Endothelial cell of umbilical vein (primary cell): Measurements from ENCODE around the gene ENKD1. TPM values are rescaled to one million over a fixed set of nuclear protein-coding genes. Genes with fewer than 3 reads are reported as not detected.

Experiments used
- BruUV-seq: library from RNA; stranded (reverse); fragments of 400-500 nt; replicated peaks from 2 replicates; lab custom pipeline; 2021; lab: Mats Ljungman, UMichigan
- CTCF ChIA-PET: fragments of 300-600, 350-600 bp; sonication (Branson Sonifier 250); formaldehyde crosslinking; loops from one replicate; lab custom pipeline; 2021; ENCODE audit warnings: antibody characterized with exemption, inconsistent platforms; lab: Charles Lee
- POLR2A ChIA-PET: fragments of 300-600, 350-600 bp; sonication (Branson Sonifier 250); formaldehyde crosslinking; loops from one replicate; lab custom pipeline; 2021; ENCODE audit warnings: antibody characterized with exemption, inconsistent platforms; lab: Charles Lee
- DNase-seq: peaks from one replicate; pipeline ENCODE4 v3.0.0-alpha.2; 2011; ENCODE audit warnings: low read depth, low spot score
- FAIRE-seq: peaks from 2 replicates; lab custom pipeline; 2011; peaks lifted over from hg19 to GRCh38; lab: Jason Lieb, UNC
- H2AFZ ChIP-seq: 2 replicates; pipeline ENCODE4 v1.6.0; 2012; ENCODE audit warnings: low read depth, low read length, control low read depth, inconsistent platforms
- H3K27ac ChIP-seq: 2 replicates; pipeline ENCODE4 v1.5.1; 2011; ENCODE audit warnings: low read depth, mild to moderate bottlenecking, control low read depth, low read length, moderate library complexity; ENCODE audit not compliant: insufficient read depth
- H3K27me3 ChIP-seq, 2 experiments: 2 replicates each; pipeline versions ENCODE4 v1.6.0 to v1.6.1; 2011; ENCODE audit warnings: low read length in 2 of 2, mixed read lengths in 1 of 2; ENCODE audit not compliant: control insufficient read depth in 2 of 2, insufficient read depth in 2 of 2
- H3K36me3 ChIP-seq, 2 experiments: 2 replicates in 1 of 2; 3 replicates in 1 of 2; pipeline ENCODE4 v1.5.1; 2011; ENCODE audit warnings: low read length in 2 of 2, mild to moderate bottlenecking in 1 of 2, moderate library complexity in 1 of 2; ENCODE audit not compliant: control insufficient read depth in 2 of 2, insufficient read depth in 2 of 2; ENCODE audit errors: extremely low read depth in 1 of 2
- H3K4me1 ChIP-seq: 3 replicates; pipeline ENCODE4 v1.5.1; 2011; ENCODE audit warnings: mild to moderate bottlenecking, low read length; ENCODE audit not compliant: control insufficient read depth, insufficient read depth; ENCODE audit errors: extremely low read depth
- H3K4me2 ChIP-seq: 2 replicates; pipeline ENCODE4 v1.6.1; 2011; ENCODE audit warnings: low read length, control low read depth, mixed read lengths; ENCODE audit not compliant: insufficient read depth
- H3K4me3 ChIP-seq, 3 experiments: fragments of 200-600 bp in 1 of 3; sonication (generic), shearing (Covaris generic) in 1 of 3; replicated peaks in 1 of 3; 2 replicates each; pipeline ENCODE4 v1.5.1; 2011 to 2016; ENCODE audit warnings: control low read depth in 3 of 3, low read length in 3 of 3, mild to moderate bottlenecking in 2 of 3, inconsistent platforms in 1 of 3, low read depth in 1 of 3, moderate library complexity in 1 of 3; ENCODE audit not compliant: insufficient read depth in 1 of 3
- H3K79me2 ChIP-seq: 2 replicates; pipeline ENCODE4 v1.6.0; 2012; ENCODE audit warnings: low read length, inconsistent platforms; ENCODE audit not compliant: control insufficient read depth, insufficient read depth
- H3K9ac ChIP-seq: replicated peaks from 2 replicates; pipeline ENCODE3; 2011; ENCODE audit warnings: low read length, control low read depth; ENCODE audit not compliant: insufficient read depth; ENCODE audit errors: extremely low read depth
- H3K9me1 ChIP-seq: replicated peaks from 3 replicates; pipeline ENCODE4 v1.6.0; 2011; ENCODE audit warnings: mild to moderate bottlenecking, low read length; ENCODE audit not compliant: control insufficient read depth, insufficient read depth; ENCODE audit errors: extremely low read depth
- H3K9me3 ChIP-seq: replicated peaks from 2 replicates; pipeline ENCODE4 v1.5.1; 2012; ENCODE audit warnings: low read length, inconsistent platforms; ENCODE audit not compliant: control insufficient read depth, insufficient read depth
- H4K20me1 ChIP-seq: replicated peaks from 2 replicates; pipeline ENCODE3; 2011; ENCODE audit warnings: mild to moderate bottlenecking, low read length; ENCODE audit not compliant: control insufficient read depth, insufficient read depth; ENCODE audit errors: extremely low read depth
- MAX ChIP-seq: IDR thresholded peaks from 2 replicates; pipeline ENCODE4 v1.6.1; 2011; ENCODE audit not compliant: insufficient read depth, insufficient read length
- POLR2AphosphoS5 ChIP-seq: IDR thresholded peaks from 2 replicates; pipeline ENCODE4 v1.6.1; 2012; ENCODE audit warnings: low read depth, mild to moderate bottlenecking, control low read depth, low read length, moderate library complexity; ENCODE audit not compliant: insufficient read depth
- dilution Hi-C: fragments of 300-500 bp; cut with MboI; formaldehyde crosslinking; loops from one replicate; pipeline ENCODE4 v1.15.0; 2019; ENCODE audit warnings: low sequenced_read_pairs; ENCODE audit not compliant: extremely low pct_ligation_motif_present
- intact Hi-C: fragments of 100-400 bp; cut with micrococcal nuclease; formaldehyde crosslinking; loops from one replicate; pipeline ENCODE4 v1.10.0; 2022
- polyA plus RNA-seq, 4 experiments: library from polyadenylated mRNA; depleted of rRNA in 3 of 4; stranded (reverse) in 3 of 4; unstranded in 1 of 4; fragments of >200 nt; gene quantifications; 2 replicates each; pipeline versions ENCODE4 v1.2.1 to v1.2.3, GENCODE V29; 2011 to 2012; ENCODE audit warnings: missing spikeins in 1 of 4
- total RNA-seq: library from RNA; stranded (reverse); gene quantifications from 2 replicates; pipeline ENCODE4 v1.2.3, GENCODE V29; 2021
- TF ChIP-seq, protein P1 (sequence below), 2 donors: IDR thresholded peaks; 1 replicate in 1 of 2; 2 replicates in 1 of 2; pipeline ENCODE4 v1.5.1; 2011; ENCODE audit warnings: low read length in 2 of 2, mild to moderate bottlenecking in 2 of 2, moderate library complexity in 2 of 2, control low read depth in 1 of 2, inconsistent platforms in 1 of 2, low read depth in 1 of 2; ENCODE audit not compliant: insufficient read depth in 1 of 2; ENCODE audit errors: extremely low read depth in 1 of 2

The ENKD1 gene
- total and polyA plus RNA-seq, 2 donors (not counting 3 experiments of a cell fraction or from before 2014, with no cell fraction given): 16.7 to 17.3 TPM

GRCh38 chr16:67667817-67668494 is 1.4 kb upstream of the ENKD1 start:
- no peak overlapping the region for H3K4me3 ChIP-seq
- no peak overlapping the region for H3K9ac ChIP-seq
- no peak overlapping the region for H3K27ac ChIP-seq
- FAIRE-seq (peak; percentile 94), DNase-seq (peak; percentile 92)
- H3K4me1 ChIP-seq: peaks cover 17% of the 10 kb centered on the region
- ChIA-PET CTCF (interaction anchor here (0.5 to 12.7 kb wide), 24 partner anchors 10 to 373 kb away, joined by 3 to 163 read pairs (median 3); partner anchors contain the start of genes ATP6V0D1, CARMIL2, CTCF and NUTF2), POLR2A (interaction anchor here (1.5 kb wide), 1 partner anchor 130 kb away, joined by 4 read pairs; no protein-coding TSS in a partner anchor)
- H3K79me2 ChIP-seq: no peaks in the 10 kb centered on the region
- intact Hi-C loops: loop anchor here (1.0 kb wide), 5 partner anchors 106 to 260 kb away; partner anchors contain the start of gene CTCF
- BruUV-seq: no TSS peak
- no peaks in the 10 kb centered on the region for H3K9me3 ChIP-seq
- no peaks in the 10 kb centered on the region for H4K20me1 ChIP-seq
- H2AFZ ChIP-seq: no peak overlapping the region
- no peak overlapping the region for H3K4me2 ChIP-seq
- H3K36me3 ChIP-seq: peaks cover 0 to 1% of the 10 kb centered on the region in 2 experiments
- dilution Hi-C loops: no loop called here
- TF ChIP-seq POLR2AphosphoS5 (no peak), MAX (peak; percentile 34)
- TF ChIP-seq, protein P1, sequence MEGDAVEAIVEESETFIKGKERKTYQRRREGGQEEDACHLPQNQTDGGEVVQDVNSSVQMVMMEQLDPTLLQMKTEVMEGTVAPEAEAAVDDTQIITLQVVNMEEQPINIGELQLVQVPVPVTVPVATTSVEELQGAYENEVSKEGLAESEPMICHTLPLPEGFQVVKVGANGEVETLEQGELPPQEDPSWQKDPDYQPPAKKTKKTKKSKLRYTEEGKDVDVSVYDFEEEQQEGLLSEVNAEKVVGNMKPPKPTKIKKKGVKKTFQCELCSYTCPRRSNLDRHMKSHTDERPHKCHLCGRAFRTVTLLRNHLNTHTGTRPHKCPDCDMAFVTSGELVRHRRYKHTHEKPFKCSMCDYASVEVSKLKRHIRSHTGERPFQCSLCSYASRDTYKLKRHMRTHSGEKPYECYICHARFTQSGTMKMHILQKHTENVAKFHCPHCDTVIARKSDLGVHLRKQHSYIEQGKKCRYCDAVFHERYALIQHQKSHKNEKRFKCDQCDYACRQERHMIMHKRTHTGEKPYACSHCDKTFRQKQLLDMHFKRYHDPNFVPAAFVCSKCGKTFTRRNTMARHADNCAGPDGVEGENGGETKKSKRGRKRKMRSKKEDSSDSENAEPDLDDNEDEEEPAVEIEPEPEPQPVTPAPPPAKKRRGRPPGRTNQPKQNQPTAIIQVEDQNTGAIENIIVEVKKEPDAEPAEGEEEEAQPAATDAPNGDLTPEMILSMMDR (IDR thresholded peaks at IDR 0.05; ENCODE audit: extremely low read depth in 1 of 2, insufficient read depth in 1 of 2, low read depth in 1 of 2, low read length in 2 of 2): peak; percentile 85 to 98
- no peaks in the 10 kb centered on the region for H3K9me1 ChIP-seq
- H3K27me3 ChIP-seq: no peaks in the 10 kb centered on the region
